T-helper 9 cell (primary cell): ENCODE measurements around the gene KRT16.
"Not testable (repeated sequence)": the region's sequence is repeated elsewhere in the genome, so short reads cannot be mapped to it uniquely, and the experiment has no call there.

ENCODE experiments used
- DNase-seq: peaks from one replicate; pipeline ENCODE4 v3.0.0-alpha.2; 2020
- total RNA-seq, 2 donors: gene quantifications; one replicate each; lab custom pipeline; 2026; lab: John Stamatoyannopoulos, UW

Gene KRT16
- total RNA-seq, result 0 reads per million in 2 donors

GRCh38 chr17:41612376-41613160 is at the start of gene KRT16:
Gene KRT16, minus strand, starts transcription at chr17:41612767. Its CDS starts 79 bp downstream, at chr17:41612688.
- DNase-seq, result not testable (repeated sequence)

GRCh38 chr17:41660221-41660711 is 47.7 kb upstream of the KRT16 start:
- DNase-seq, result no peak

- DNase-seq, result no peak
Measured at GRCh38 chr17:41659427-41660212, 47.1 kb upstream of the KRT16 start.

GRCh38 chr17:41658846-41659245 is 46.3 kb upstream of the KRT16 start:
- DNase-seq, result no peak

- DNase-seq, result no peak
Measured at GRCh38 chr17:41657936-41658335, 45.4 kb upstream of the KRT16 start.

- DNase-seq, result no peak
Measured at GRCh38 chr17:41657176-41657754, 44.7 kb upstream of the KRT16 start.

GRCh38 chr17:41656249-41657023 is 43.9 kb upstream of the KRT16 start:
- DNase-seq, result no peak

- no peak for DNase-seq
Measured at GRCh38 chr17:41655611-41656111, 43.1 kb upstream of the KRT16 start.

GRCh38 chr17:41654678-41655607 is 42.4 kb upstream of the KRT16 start:
- DNase-seq, result no peak

- no peak for DNase-seq
Measured at GRCh38 chr17:41653892-41654677, 41.5 kb upstream of the KRT16 start.

- DNase-seq, result no peak
Measured at GRCh38 chr17:41653421-41653820, 40.9 kb upstream of the KRT16 start.

- DNase-seq, result no peak
Measured at GRCh38 chr17:41652461-41652970, 39.9 kb upstream of the KRT16 start.

- no peak for DNase-seq
Measured at GRCh38 chr17:41651625-41652460, 39.3 kb upstream of the KRT16 start.

GRCh38 chr17:41650794-41651624 is 38.4 kb upstream of the KRT16 start:
- DNase-seq, result no peak

- DNase-seq, result no peak
Measured at GRCh38 chr17:41649923-41650519, 37.5 kb upstream of the KRT16 start.

- peak; percentile 89 for DNase-seq
Measured at GRCh38 chr17:41648411-41649195, 36.0 kb upstream of the KRT16 start.

GRCh38 chr17:41647940-41648410 is 35.4 kb upstream of the KRT16 start:
- DNase-seq, result peak; percentile 93
